ENCODE results near the gene AS3MT. TPM values are rescaled to one million over a fixed set of nuclear protein-coding genes. Genes with fewer than 3 reads are reported as not detected.
A peak's percentile ranks its signal among the peaks of the same experiment; 100 is the strongest.
"Not testable (repeated sequence)": the region's sequence is repeated elsewhere in the genome, so short reads cannot be mapped to it uniquely, and the experiment has no call there.

The AS3MT gene
- total and polyA plus RNA-seq, 4 donors, result 1.2 to 4.8 (median 3.6) TPM

DNA sequence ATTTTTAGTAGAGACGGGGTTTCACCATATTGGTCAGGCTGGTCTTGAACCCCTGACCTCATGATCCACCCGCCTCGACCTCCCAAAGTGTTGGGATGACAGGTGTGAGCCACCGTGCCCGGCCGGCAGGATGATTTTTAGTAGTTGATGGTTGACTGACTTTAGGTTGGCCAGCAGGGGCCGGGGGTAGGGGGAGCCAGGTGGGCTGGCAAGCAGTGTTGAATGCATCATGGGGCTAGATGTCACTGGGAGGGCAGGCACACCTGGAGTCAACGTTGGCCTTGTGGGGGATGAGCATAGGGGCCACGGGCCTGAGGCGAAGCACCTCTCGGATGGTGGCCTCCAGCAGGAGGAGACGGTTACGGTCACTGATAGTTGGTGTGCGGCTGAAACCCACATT, 37.0 kb upstream of the AS3MT start:
- Histone ChIP-seq H3K27me3 (ENCODE audit: control insufficient read depth in 1 of 2, insufficient read depth in 2 of 2, low read length in 1 of 2) (no peaks in the 10 kb centered on the region), H3K4me1 (ENCODE audit: control insufficient read depth in 1 of 2, insufficient read depth in 2 of 2, low read length in 2 of 2) (no peaks in the 10 kb centered on the region), H3K36me3 (ENCODE audit: control insufficient read depth in 1 of 2, insufficient read depth in 2 of 2, low read length in 1 of 2) (no peaks in the 10 kb centered on the region), H3K27ac (ENCODE audit: low read depth in 1 of 2, low read length in 2 of 2) (no peak overlapping the region), H3K4me3 (ENCODE audit: low read length in 2 of 2) (no peak overlapping the region), H3K9me3 (ENCODE audit: control insufficient read depth, low read length) (no peaks in the 10 kb centered on the region)
- ATAC-seq (ENCODE audit: low FRiP score) (no peak), DNase-seq (no peak)
- intact Hi-C loops (cut with DNase I), result loop anchor here (5.0 to 10.0 kb wide), 4 partner anchors 100 to 503 kb away; partner anchors contain the start of gene RPEL1 (in 1 of the 2)
- WGBS, 2 donors, result 86 to 93% methylated on average over 14 of the region's 14 CpGs

DNA sequence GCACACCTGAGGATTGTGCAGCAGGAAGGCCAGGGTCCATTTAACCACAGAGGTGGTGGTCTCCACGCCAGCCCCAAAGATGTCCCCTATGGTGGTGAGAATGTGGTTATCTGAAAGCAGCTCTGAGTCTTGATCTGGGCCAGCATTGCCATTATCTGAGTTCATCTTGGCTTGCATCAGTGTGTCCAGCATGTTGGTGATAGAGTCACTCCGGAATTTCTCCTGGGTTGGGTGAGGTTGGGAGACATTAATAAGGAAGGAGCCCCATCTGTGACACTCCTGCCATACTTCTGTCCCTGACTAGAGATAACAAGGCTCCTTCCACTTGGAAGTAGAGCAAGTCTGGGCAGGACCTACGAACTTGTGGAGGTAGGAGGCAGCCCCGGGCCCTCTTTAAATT, 36.3 kb upstream of the AS3MT start:
- H3K9me3 ChIP-seq (ENCODE audit: control insufficient read depth, low read length), result no peaks in the 10 kb centered on the region
- no peak overlapping the region for H3K27ac ChIP-seq (ENCODE audit: low read depth in 1 of 2, low read length in 2 of 2)
- intact Hi-C loops (cut with DNase I), result loop anchor here (5.0 to 10.0 kb wide), 4 partner anchors 101 to 502 kb away; partner anchors contain the start of gene RPEL1 (in 1 of the 2)
- H3K4me3 ChIP-seq (ENCODE audit: low read length in 2 of 2), result no peak overlapping the region
- H3K27me3 ChIP-seq (ENCODE audit: control insufficient read depth in 1 of 2, insufficient read depth in 2 of 2, low read length in 1 of 2), result no peaks in the 10 kb centered on the region
- no peak for ATAC-seq (ENCODE audit: low FRiP score)
- H3K36me3 ChIP-seq (ENCODE audit: control insufficient read depth in 1 of 2, insufficient read depth in 2 of 2, low read length in 1 of 2), result no peaks in the 10 kb centered on the region
- 86 to 87% methylated on average over 4 of the region's 4 CpGs for WGBS, 2 donors
- DNase-seq, result no peak
- no peaks in the 10 kb centered on the region for H3K4me1 ChIP-seq (ENCODE audit: control insufficient read depth in 1 of 2, insufficient read depth in 2 of 2, low read length in 2 of 2)

DNA sequence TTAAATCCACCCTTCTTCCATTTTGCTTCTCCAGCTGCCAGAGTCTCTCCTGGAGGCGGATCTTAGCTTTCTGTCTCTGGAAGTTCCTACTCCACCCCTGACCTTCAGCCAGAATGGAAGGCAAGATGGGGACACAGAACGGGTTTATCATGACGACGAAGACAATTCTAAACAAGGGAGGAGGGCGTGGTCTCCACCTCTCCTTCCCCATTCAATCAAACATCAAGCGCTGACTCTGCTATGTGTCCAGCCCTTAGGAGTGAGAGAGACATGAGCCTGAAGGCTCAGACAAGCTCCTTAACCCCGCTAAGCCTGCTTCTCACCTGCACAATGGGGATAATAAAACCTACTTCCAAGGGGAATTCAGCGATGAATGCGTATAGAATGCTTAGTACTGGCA, 35.1 kb upstream of the AS3MT start:
- no peaks in the 10 kb centered on the region for H3K9me3 ChIP-seq (ENCODE audit: control insufficient read depth, low read length)
- ATAC-seq (ENCODE audit: low FRiP score) (no peak), DNase-seq (no peak)
- no peaks in the 10 kb centered on the region for H3K4me1 ChIP-seq (ENCODE audit: control insufficient read depth in 1 of 2, insufficient read depth in 2 of 2, low read length in 2 of 2)
- no peak overlapping the region for H3K4me3 ChIP-seq (ENCODE audit: low read length in 2 of 2)
- H3K36me3 ChIP-seq (ENCODE audit: control insufficient read depth in 1 of 2, insufficient read depth in 2 of 2, low read length in 1 of 2), result no peaks in the 10 kb centered on the region
- intact Hi-C loops (cut with DNase I), result loop anchor here (5.0 to 10.0 kb wide), 4 partner anchors 102 to 501 kb away; partner anchors contain the start of gene RPEL1 (in 1 of the 2)
- H3K27ac ChIP-seq (ENCODE audit: low read depth in 1 of 2, low read length in 2 of 2), result no peak overlapping the region
- WGBS, 2 donors, result 70 to 77% methylated on average over 9 of the region's 9 CpGs
- H3K27me3 ChIP-seq (ENCODE audit: control insufficient read depth in 1 of 2, insufficient read depth in 2 of 2, low read length in 1 of 2), result no peaks in the 10 kb centered on the region

DNA sequence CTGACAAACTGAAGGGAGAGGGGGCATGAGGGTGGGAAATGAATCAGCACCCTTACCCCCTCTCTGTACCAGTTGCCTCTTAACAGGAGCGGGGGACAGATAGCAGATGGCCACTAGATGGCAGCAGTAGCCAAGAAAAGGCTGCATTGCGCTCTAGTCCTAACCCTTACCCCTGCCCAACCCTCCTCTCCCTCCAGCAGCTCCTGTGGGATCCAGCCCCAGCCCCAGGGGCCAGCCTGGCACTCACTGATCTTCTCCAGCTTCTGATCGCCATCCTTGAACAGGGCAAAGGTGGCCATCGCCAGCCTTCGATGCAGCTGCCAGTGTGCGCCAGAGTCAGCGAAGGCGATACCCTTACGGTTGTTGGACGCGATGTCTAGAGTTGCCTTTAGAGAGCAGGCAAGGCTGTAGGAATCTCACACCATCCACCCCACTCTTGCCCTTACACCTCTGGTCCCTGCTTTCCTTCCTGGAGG, 34.2 kb upstream of the AS3MT start:
- Histone ChIP-seq H3K4me1 (ENCODE audit: control insufficient read depth in 1 of 2, insufficient read depth in 2 of 2, low read length in 2 of 2) (no peaks in the 10 kb centered on the region), H3K36me3 (ENCODE audit: control insufficient read depth in 1 of 2, insufficient read depth in 2 of 2, low read length in 1 of 2) (no peaks in the 10 kb centered on the region), H3K4me3 (ENCODE audit: low read length in 2 of 2) (no peak overlapping the region), H3K27ac (ENCODE audit: low read depth in 1 of 2, low read length in 2 of 2) (no peak overlapping the region), H3K27me3 (ENCODE audit: control insufficient read depth in 1 of 2, insufficient read depth in 2 of 2, low read length in 1 of 2) (no peaks in the 10 kb centered on the region), H3K9me3 (ENCODE audit: control insufficient read depth, low read length) (no peaks in the 10 kb centered on the region)
- peak; percentile 91 for ATAC-seq (ENCODE audit: low FRiP score)
- DNase-seq, result peak; percentile 76 to 87
- intact Hi-C loops (cut with DNase I), result loop anchor here (5.0 to 10.0 kb wide), 4 partner anchors 67 to 500 kb away; partner anchors contain the start of gene RPEL1 (in 1 of the 2)
- WGBS, 2 donors, result 57 to 65% methylated on average over 11 of the region's 11 CpGs

DNA sequence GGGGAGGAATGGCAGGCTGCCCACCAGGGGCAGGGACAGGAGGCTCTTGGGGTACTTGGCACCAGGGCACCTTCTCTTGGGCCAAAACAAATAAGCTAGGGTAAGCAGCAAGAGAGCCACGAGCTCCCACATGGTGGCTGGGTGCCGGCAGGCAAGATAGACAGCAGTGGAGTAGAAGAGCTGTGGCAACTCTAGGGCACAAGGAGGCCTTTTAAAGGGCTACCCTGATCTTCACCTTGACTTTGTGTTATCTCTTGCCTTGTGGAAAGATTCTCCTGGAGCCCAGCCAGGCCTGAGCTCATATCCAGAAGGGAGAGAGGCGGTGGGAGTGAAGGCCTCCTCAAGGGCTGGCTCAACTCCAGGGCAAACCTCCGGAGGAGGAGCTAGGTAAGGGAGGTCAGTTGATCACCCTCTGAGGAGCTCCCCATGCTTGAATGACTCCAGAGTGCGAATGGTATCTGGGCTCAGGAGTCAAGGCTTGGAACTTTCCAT, 32.0 kb upstream of the AS3MT start, which contains the start of gene CYP17A1:
Gene CYP17A1, minus strand, starts transcription at position 184 of the 492 bp plus-strand sequence. Its CDS starts 52 bp downstream, at position 132.
- H3K27me3 ChIP-seq (ENCODE audit: control insufficient read depth in 1 of 2, insufficient read depth in 2 of 2, low read length in 1 of 2), result no peaks in the 10 kb centered on the region
- H3K9me3 ChIP-seq (ENCODE audit: control insufficient read depth, low read length), result no peaks in the 10 kb centered on the region
- H3K4me3 ChIP-seq (ENCODE audit: low read length in 2 of 2), result no peak within 1 kb of the TSS
- H3K36me3 ChIP-seq (ENCODE audit: control insufficient read depth in 1 of 2, insufficient read depth in 2 of 2, low read length in 1 of 2), result no peaks in the 10 kb centered on the region
- DNase-seq, result peak in 1 of 2 donors; percentile 64
- no peaks in the 10 kb centered on the region for H3K4me1 ChIP-seq (ENCODE audit: control insufficient read depth in 1 of 2, insufficient read depth in 2 of 2, low read length in 2 of 2)
- 32 to 40% methylated on average over 5 of the region's 5 CpGs for WGBS, 2 donors
- ATAC-seq (ENCODE audit: low FRiP score), result no peak
- intact Hi-C loops (cut with DNase I), result loop anchor here (5.0 to 10.0 kb wide), 4 partner anchors 65 to 498 kb away; partner anchors contain the start of gene RPEL1 (in 1 of the 2)
- H3K27ac ChIP-seq (ENCODE audit: low read depth in 1 of 2, low read length in 2 of 2), result no peak within 1 kb of the TSS

DNA sequence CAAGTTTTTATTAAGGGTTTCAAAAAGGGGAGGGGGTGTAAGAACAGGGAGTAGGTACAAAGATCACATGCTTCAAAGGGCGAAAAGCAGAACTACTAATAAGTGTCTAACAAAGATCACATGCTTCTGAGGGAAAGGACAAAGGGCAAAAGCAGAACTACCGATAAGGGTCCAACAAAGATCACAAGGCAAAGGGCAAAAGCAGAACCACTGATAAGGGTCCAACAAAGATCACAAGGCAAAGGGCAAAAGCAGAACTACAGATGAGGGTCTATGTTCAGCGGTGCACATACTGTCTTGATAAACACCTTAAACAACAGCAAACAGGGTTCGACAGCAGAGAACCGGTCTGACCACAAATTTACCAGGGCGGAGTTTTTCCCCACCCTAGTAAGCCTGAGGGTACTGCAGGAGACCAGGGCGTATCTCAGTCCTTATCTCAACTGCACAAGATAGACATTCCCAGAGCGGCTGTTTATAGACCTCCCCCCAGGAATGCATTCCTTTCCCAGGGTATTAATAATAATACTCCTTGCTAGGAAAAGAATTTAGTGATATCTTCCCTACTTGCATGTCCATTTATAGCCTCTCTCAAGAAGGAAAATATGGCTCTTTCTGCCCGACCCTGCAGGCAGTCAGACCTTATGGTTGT, 30.9 kb upstream of the AS3MT start:
- not testable (repeated sequence) for H3K27ac ChIP-seq (ENCODE audit: low read depth in 1 of 2, low read length in 2 of 2); H3K4me3 ChIP-seq (ENCODE audit: low read length in 2 of 2); H3K9me3 ChIP-seq (ENCODE audit: control insufficient read depth, low read length); H3K36me3 ChIP-seq (ENCODE audit: control insufficient read depth in 1 of 2, insufficient read depth in 2 of 2, low read length in 1 of 2); DNase-seq; H3K27me3 ChIP-seq (ENCODE audit: control insufficient read depth in 1 of 2, insufficient read depth in 2 of 2, low read length in 1 of 2); ATAC-seq (ENCODE audit: low FRiP score); H3K4me1 ChIP-seq (ENCODE audit: control insufficient read depth in 1 of 2, insufficient read depth in 2 of 2, low read length in 2 of 2)
- intact Hi-C loops (cut with DNase I), result loop anchor here (5.0 to 10.0 kb wide), 4 partner anchors 64 to 496 kb away; partner anchors contain the start of gene RPEL1 (in 1 of the 2)
- WGBS, 2 donors, result 77 to 80% methylated on average over 9 of the region's 9 CpGs

DNA sequence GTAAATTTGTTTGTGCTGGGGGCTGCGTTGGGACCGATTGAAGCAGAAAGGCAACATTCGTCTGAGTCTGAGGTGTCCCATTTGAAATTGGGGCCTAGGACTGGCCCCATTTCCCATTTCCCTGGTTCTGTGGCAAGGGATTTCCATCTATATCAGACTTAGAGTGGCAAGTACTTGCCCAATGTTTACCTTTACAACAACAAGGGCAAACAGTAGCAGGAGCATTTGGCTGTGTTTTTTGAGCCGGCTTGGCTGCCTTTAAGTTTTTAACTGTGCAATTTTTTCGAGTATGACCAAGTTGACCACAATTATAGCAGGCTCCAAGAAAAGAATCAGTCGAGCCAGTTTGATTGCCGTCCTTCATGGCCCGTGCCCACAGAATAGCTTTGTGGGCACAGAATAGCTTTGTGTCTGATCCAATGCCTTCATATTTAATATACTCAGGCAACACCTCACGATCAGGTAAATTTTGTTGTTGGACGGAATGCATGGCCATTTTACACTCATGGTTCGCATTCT, 27.4 kb upstream of the AS3MT start:
- ATAC-seq (ENCODE audit: low FRiP score), result no peak
- Histone ChIP-seq H3K36me3 (ENCODE audit: control insufficient read depth in 1 of 2, insufficient read depth in 2 of 2, low read length in 1 of 2) (no peaks in the 10 kb centered on the region), H3K27me3 (ENCODE audit: control insufficient read depth in 1 of 2, insufficient read depth in 2 of 2, low read length in 1 of 2) (no peaks in the 10 kb centered on the region), H3K9me3 (ENCODE audit: control insufficient read depth, low read length) (no peaks in the 10 kb centered on the region), H3K4me3 (ENCODE audit: low read length in 2 of 2) (no peak overlapping the region), H3K4me1 (ENCODE audit: control insufficient read depth in 1 of 2, insufficient read depth in 2 of 2, low read length in 2 of 2) (no peaks in the 10 kb centered on the region), H3K27ac (ENCODE audit: low read depth in 1 of 2, low read length in 2 of 2) (no peak overlapping the region)
- no peak for DNase-seq
- intact Hi-C loops (cut with DNase I), result no loop called here
- 84 to 88% methylated on average over 11 of the region's 11 CpGs for WGBS, 2 donors

DNA sequence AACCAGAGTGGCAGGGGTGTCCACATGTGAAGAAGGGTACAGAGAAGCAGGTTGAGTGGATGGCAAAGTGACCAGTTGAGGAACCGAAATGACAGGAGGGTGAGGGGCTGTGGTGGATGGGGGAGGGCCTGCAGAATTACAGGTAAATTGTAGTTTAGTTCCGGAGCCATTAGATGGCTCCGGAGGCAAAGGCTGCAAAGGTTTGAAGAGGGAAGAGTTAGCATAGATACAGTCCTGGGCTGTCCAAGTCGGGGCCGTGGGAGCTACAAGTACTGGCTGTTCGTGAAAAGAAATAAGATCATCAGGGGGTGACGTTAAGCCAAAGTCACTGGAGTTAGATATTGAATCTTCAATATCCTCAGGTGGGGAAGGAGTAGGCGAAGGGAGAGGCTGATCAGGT, 26.1 kb upstream of the AS3MT start:
- DNase-seq; H3K27ac ChIP-seq (ENCODE audit: low read depth in 1 of 2, low read length in 2 of 2); H3K9me3 ChIP-seq (ENCODE audit: control insufficient read depth, low read length); H3K4me1 ChIP-seq (ENCODE audit: control insufficient read depth in 1 of 2, insufficient read depth in 2 of 2, low read length in 2 of 2); ATAC-seq (ENCODE audit: low FRiP score); H3K36me3 ChIP-seq (ENCODE audit: control insufficient read depth in 1 of 2, insufficient read depth in 2 of 2, low read length in 1 of 2); H3K27me3 ChIP-seq (ENCODE audit: control insufficient read depth in 1 of 2, insufficient read depth in 2 of 2, low read length in 1 of 2); intact Hi-C loops (cut with DNase I); H3K4me3 ChIP-seq (ENCODE audit: low read length in 2 of 2): not testable (repeated sequence)
- WGBS, 2 donors, result 52 to 68% methylated on average over 8 of the region's 8 CpGs
